Measurements from ENCODE around the gene ZNF263.

The ZNF263 gene

GRCh38 chr16:3328643-3329042 lies 45.4 kb downstream of the ZNF263 start:
- no peak for DNase-seq
